Stimulated activated CD4-positive, alpha-beta T cell treated with anti-CD3 and anti-CD28 coated beads, Interleukin-2, amount 100 ng/mL, for 4 hours (primary cell): ENCODE results near the gene GSDME.

Source experiments
- DNase-seq: peaks from one replicate; pipeline ENCODE4 v3.0.0-alpha.2; 2020; ENCODE audit warnings: low read depth

Gene GSDME

GRCh38 chr7:24769851-24770250 is 12.6 kb upstream of the GSDME start:
- no peak for DNase-seq

- no peak for DNase-seq
Observed at GRCh38 chr7:24769014-24769830, 12.0 kb upstream of the GSDME start.

GRCh38 chr7:24767878-24768569 is 10.8 kb upstream of the GSDME start:
- no peak for DNase-seq

- DNase-seq, result no peak
Observed at GRCh38 chr7:24764972-24765744, 7.9 kb upstream of the GSDME start.

- no peak for DNase-seq
Observed at GRCh38 chr7:24764011-24764410, 6.7 kb upstream of the GSDME start.

- DNase-seq, result no peak
Observed at GRCh38 chr7:24763303-24763901, 6.1 kb upstream of the GSDME start.

GRCh38 chr7:24762771-24763170 is 5.5 kb upstream of the GSDME start:
- DNase-seq, result no peak

GRCh38 chr7:24760968-24761367 is 3.7 kb upstream of the GSDME start:
- DNase-seq, result no peak

- no peak for DNase-seq
Observed at GRCh38 chr7:24756545-24757352, 515 bp downstream of the GSDME start.

- DNase-seq, result no peak
Observed at GRCh38 chr7:24755541-24756407, 1.5 kb downstream of the GSDME start.

- no peak for DNase-seq
Observed at GRCh38 chr7:24754906-24755506, 2.3 kb downstream of the GSDME start.

GRCh38 chr7:24752073-24752800 is 5.0 kb downstream of the GSDME start:
- DNase-seq, result no peak

GRCh38 chr7:24751484-24751883 is 5.8 kb downstream of the GSDME start:
- DNase-seq, result no peak

- DNase-seq, result no peak
Observed at GRCh38 chr7:24750441-24751055, 6.7 kb downstream of the GSDME start.

GRCh38 chr7:24748521-24748920 is 8.7 kb downstream of the GSDME start:
- DNase-seq, result no peak

- no peak for DNase-seq
Observed at GRCh38 chr7:24745355-24745754, 11.9 kb downstream of the GSDME start.

- no peak for DNase-seq
Observed at GRCh38 chr7:24743471-24743870, 13.8 kb downstream of the GSDME start.

- DNase-seq, result no peak
Observed at GRCh38 chr7:24742506-24743162, 14.6 kb downstream of the GSDME start.
